Naive thymus-derived CD8-positive, alpha-beta T cell (primary cell): ENCODE measurements around the gene NHLRC2. TPM values are rescaled to one million over a fixed set of nuclear protein-coding genes. Genes with fewer than 3 reads are reported as not detected.
A peak's percentile ranks its signal among the peaks of the same experiment; 100 is the strongest.
"Not testable (repeated sequence)": the region's sequence is repeated elsewhere in the genome, so short reads cannot be mapped to it uniquely, and the experiment has no call there.

Experiments
- ATAC-seq, 2 donors: fragments of 150-1000 bp; cut with Tn5 transposase in 1 of 2; sonication (Bioruptor Pico), chemical (Tn5 transposase) in 1 of 2; 1 replicate in 1 of 2; 2 replicates in 1 of 2; pipeline ENCODE4 v1.10.0; 2021; ENCODE audit warnings: mild to moderate bottlenecking in 2 of 2, moderate library complexity in 2 of 2
- POLR2A ChIA-PET: fragments of 350-600 bp; sonication (Branson Sonifier 250); formaldehyde crosslinking; loops from one replicate; lab custom pipeline; 2021; ENCODE audit warnings: antibody characterized with exemption; lab: Charles Lee
- DNase-seq, 10 donors: peaks; one replicate each; pipeline versions ENCODE4 v3.0.0 to v3.0.0-alpha.2; 2020 to 2022
- H3K27ac Mint-ChIP-seq, 10 donors: one replicate each; pipeline ENCODE4 v1.8.0; 2020 to 2022; ENCODE audit warnings: mild to moderate bottlenecking in 10 of 10, mixed read lengths in 10 of 10, moderate library complexity in 4 of 10, inconsistent platforms in 1 of 10
- H3K27me3 Mint-ChIP-seq, 5 donors: one replicate each; pipeline ENCODE4 v1.8.0; 2021 to 2022; ENCODE audit warnings: mixed read lengths in 5 of 5
- H3K36me3 Mint-ChIP-seq, 3 donors: one replicate each; pipeline ENCODE4 v1.8.0; 2020 to 2022; ENCODE audit warnings: mixed read lengths in 3 of 3, mild to moderate bottlenecking in 2 of 3, inconsistent platforms in 1 of 3
- H3K4me1 Mint-ChIP-seq, 4 donors: one replicate each; pipeline ENCODE4 v1.8.0; 2021 to 2022; ENCODE audit warnings: mixed read lengths in 4 of 4
- H3K4me3 Mint-ChIP-seq, 10 donors: one replicate each; pipeline ENCODE4 v1.8.0; 2020 to 2022; ENCODE audit warnings: mild to moderate bottlenecking in 10 of 10, mixed read lengths in 10 of 10, moderate library complexity in 6 of 10, inconsistent platforms in 1 of 10
- H3K9me3 Mint-ChIP-seq, 9 donors: one replicate each; pipeline ENCODE4 v1.8.0; 2020 to 2022; ENCODE audit warnings: mixed read lengths in 9 of 9, mild to moderate bottlenecking in 3 of 9, inconsistent platforms in 1 of 9, moderate library complexity in 1 of 9
- polyA plus RNA-seq, 3 donors: library from polyadenylated mRNA; unstranded; fragments of 300-500 nt; fragmentation: Illumina TruSeq; gene quantifications; one replicate each; pipeline ENCODE4 v1.2.3, GENCODE V29; 2021
- total RNA-seq, 8 experiments: library from RNA in 2 of 8; stranded (reverse) in 2 of 8; gene quantifications; one replicate each; pipeline ENCODE4 v1.2.3 and lab custom pipeline; 2021 to 2026

NHLRC2 gene, protein sequence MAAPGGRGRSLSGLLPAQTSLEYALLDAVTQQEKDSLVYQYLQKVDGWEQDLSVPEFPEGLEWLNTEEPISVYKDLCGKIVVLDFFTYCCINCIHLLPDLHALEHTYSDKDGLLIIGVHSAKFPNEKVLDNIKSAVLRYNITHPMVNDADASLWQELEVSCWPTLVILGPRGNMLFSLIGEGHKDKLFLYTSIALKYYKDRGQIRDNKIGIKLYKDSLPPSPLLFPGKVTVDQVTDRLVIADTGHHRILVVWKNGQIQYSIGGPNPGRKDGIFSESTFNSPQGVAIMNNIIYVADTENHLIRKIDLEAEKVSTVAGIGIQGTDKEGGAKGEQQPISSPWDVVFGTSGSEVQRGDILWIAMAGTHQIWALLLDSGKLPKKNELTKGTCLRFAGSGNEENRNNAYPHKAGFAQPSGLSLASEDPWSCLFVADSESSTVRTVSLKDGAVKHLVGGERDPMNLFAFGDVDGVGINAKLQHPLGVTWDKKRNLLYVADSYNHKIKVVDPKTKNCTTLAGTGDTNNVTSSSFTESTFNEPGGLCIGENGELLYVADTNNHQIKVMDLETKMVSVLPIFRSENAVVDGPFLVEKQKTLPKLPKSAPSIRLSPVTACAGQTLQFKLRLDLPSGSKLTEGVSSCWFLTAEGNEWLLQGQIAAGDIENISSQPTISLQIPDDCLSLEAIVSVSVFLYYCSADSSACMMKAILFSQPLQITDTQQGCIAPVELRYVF
- 10 to 100 TPM; 22.7 to 25.4 TPM for total RNA-seq
- polyA plus RNA-seq: 1 to 10 TPM; 3.4 to 7.8 (median 6.7) TPM
- 19.2 to 36.6 (median 22.1) reads per million in 6 experiments for total RNA-seq (lab: John Stamatoyannopoulos, UW)

DNA sequence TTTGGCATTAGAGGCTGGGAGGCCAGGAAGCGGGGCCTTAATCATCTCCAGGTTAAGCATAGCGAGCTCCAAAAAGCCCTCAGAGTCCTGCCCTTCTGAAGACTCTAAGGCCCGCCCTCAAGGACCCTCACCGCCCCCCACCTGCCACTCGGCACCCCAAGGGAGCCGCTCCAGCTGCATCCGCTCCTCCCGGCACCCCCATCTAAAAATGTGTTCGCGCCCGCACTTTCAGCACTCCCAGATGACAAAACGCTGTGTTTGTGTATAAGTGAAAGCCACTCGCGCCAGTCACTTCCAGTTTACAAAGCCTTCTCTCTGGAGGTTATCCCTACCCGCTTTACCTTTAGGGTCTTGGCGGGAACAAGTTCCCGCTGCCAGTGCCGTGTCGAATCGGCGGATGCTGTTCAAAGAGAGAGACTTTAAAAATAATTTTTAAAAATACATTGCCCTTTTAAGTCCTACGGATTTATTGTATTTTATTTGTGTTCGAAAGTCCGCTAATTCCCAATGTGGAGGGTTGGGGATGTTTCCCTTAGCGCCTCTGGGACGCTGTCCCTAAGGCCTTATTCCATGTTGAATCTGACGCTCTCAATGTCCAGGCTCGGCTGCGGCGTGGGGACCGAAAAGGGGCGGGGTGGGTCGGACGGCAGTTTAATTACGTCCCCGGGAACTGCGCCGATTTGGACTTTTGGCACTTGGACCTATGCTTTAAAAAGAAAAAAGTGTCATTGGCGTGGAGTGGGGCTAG lies at the start of gene NHLRC2, which contains the start of gene DCLRE1A:
Gene NHLRC2 (plus strand): TSS at position 649 of the 748 bp plus-strand sequence. CDS start 212 bp downstream, outside the sequence.
Gene DCLRE1A (minus strand): TSS at position 70 of the 748 bp plus-strand sequence. CDS start 900 bp downstream, outside the sequence.
- peaks cover 6 to 12% (median 10%) of the 10 kb centered on the region in 3 donors for H3K36me3 Mint-ChIP-seq

DNA sequence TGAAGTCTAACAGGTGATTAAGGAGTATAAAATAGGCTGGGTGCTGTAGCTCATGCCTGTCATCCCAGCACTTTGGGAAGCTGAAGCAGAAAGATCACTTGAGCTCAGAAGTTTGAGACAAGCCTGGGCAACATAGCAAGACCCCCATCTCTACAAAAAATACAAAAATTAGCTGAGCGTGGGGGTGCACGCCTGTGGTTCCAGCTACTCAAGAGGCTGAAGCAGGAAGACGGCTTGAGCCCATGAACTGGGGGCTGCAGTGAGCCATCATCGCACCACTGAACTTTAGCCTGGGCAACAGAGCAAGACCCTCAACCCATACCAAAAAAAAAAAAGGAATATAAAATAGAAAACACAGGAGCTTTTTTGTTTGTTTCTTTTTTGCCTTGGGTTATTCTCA lies 48.0 kb upstream of the NHLRC2 start:
- Mint-ChIP-seq H3K4me1 (peaks cover 0 to 2% (median 0%) of the 10 kb centered on the region in 4 donors), H3K9me3 (peaks cover 0 to under 1% (median 0%) of the 10 kb centered on the region in 9 donors), H3K36me3 (no peaks in the 10 kb centered on the region), H3K27me3 (peaks cover 9 to 35% (median 12%) of the 10 kb centered on the region in 5 donors), H3K27ac (no peak overlapping the region), H3K4me3 (no peak overlapping the region)
- POLR2A ChIA-PET: interaction anchor here (0.7 kb wide), 1 partner anchor 678 kb away, joined by 3 read pairs; no protein-coding TSS in a partner anchor
- DNase-seq (no peak), ATAC-seq (no peak)

More for the DNA sequence above, at the start of gene NHLRC2, which contains the start of gene DCLRE1A:
- Mint-ChIP-seq H3K4me3 (peak within 1 kb of the TSS; percentile 96 to 100 (median 98)), H3K27me3 (no peaks in the 10 kb centered on the region), H3K9me3 (no peaks in the 10 kb centered on the region), H3K27ac (peak within 1 kb of the TSS; percentile 88 to 98 (median 96)), H3K4me1 (peaks cover 12 to 61% (median 34%) of the 10 kb centered on the region in 4 donors)
- POLR2A ChIA-PET: no interaction called here
- DNase-seq: peak; percentile 26 to 74 (median 53)
- ATAC-seq: peak; percentile 62 to 65

DNA sequence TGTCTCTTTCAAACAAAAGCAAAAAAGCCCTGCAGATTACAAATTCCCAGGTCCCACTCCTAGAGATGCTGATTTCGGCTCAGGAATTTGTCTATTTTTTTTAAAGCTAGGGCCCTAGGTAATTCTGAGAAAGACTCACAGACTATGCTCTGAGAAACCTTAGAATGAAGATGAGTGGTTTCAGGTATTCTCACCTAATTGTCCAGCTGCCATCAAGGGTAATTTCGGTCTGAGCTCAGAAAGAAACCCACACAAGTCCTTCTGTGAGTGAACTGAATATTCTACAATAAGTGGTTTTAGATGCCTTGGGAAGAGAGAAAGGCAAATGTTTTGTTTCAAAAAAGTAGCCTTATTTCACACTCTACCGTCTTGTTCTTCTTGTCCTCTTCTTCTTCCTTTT lies 46.3 kb upstream of the NHLRC2 start:
- Mint-ChIP-seq H3K27me3 (peaks cover 12 to 39% (median 17%) of the 10 kb centered on the region in 5 donors), H3K9me3 (peaks cover 0 to 4% (median 0%) of the 10 kb centered on the region in 9 donors), H3K27ac (no peak overlapping the region), H3K36me3 (no peaks in the 10 kb centered on the region), H3K4me3 (no peak overlapping the region), H3K4me1 (no peaks in the 10 kb centered on the region)
- DNase-seq: no peak
- POLR2A ChIA-PET: no interaction called here
- ATAC-seq: no peak

DNA sequence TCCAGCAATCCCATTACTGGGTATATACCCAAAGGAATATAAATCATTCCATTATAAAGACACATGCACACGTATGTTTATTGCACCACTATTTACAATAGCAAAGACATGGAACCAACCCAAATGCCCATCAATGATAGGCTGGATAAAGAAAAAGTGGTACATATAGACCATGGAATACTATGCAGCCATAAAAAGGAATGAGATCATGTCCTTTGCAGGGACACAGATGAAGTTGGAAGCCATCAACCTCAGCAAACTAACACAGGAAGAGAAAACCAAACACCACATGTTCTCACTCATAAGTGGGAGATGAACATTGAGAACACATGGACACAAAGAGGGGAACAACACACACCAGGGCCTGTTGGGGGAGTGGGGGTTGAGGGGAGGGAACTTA lies 39.8 kb upstream of the NHLRC2 start:
- H3K27ac Mint-ChIP-seq, H3K4me1 Mint-ChIP-seq, H3K36me3 Mint-ChIP-seq, DNase-seq, H3K4me3 Mint-ChIP-seq, POLR2A ChIA-PET, H3K9me3 Mint-ChIP-seq, ATAC-seq: not testable (repeated sequence)
- H3K27me3 Mint-ChIP-seq: peaks cover 2 to 15% (median 13%) of the 10 kb centered on the region in 5 donors

DNA sequence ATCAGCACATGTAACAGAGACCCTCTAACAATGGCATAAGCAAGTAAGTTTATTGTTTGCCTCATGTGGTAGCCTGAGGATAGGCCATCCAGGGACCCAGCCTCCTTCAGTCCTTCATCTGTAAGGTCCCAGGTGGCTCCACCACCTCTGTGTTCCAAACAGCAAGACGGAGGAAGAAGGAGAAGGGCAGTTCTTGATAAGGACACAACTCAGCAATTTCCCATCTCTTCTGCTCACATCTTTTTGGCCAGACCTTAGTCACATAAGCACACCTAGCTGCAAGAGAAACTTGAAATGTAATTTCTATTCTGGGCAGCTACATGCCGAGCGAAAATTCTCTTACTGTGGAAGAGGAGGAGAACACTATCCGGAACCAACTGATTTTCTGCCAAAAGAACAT lies 34.5 kb upstream of the NHLRC2 start:
- Mint-ChIP-seq H3K9me3 (no peaks in the 10 kb centered on the region), H3K27me3 (peaks cover 0 to 7% (median 0%) of the 10 kb centered on the region in 5 donors), H3K27ac (no peak overlapping the region), H3K4me1 (no peaks in the 10 kb centered on the region), H3K4me3 (no peak overlapping the region), H3K36me3 (no peaks in the 10 kb centered on the region)
- no peak for DNase-seq
- POLR2A ChIA-PET: no interaction called here
- no peak for ATAC-seq

DNA sequence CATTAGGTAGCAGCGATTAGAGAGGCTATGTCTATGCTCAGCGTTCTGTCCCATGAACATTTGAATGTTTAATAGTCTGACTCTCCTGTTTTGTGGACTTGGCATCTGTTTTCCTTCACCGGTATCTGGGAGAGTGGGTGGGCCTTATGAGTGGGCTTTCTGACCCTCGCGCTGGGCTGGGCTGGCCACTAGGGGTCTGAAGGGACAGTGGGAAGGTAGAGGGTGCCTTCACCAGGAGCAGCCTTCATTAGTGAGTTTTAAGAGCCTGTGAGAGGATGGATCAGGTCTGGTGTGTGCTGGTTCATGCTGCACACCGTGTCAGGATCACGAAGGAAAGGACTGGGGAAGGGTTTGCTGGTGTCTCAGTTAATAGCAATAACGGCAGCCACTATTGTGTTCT lies 34.0 kb upstream of the NHLRC2 start:
- DNase-seq: no peak
- Mint-ChIP-seq H3K27ac (no peak overlapping the region), H3K9me3 (no peaks in the 10 kb centered on the region), H3K36me3 (no peaks in the 10 kb centered on the region), H3K4me3 (no peak overlapping the region), H3K4me1 (no peaks in the 10 kb centered on the region), H3K27me3 (peaks cover 0 to 7% (median 0%) of the 10 kb centered on the region in 5 donors)
- POLR2A ChIA-PET: no interaction called here
- no peak for ATAC-seq

DNA sequence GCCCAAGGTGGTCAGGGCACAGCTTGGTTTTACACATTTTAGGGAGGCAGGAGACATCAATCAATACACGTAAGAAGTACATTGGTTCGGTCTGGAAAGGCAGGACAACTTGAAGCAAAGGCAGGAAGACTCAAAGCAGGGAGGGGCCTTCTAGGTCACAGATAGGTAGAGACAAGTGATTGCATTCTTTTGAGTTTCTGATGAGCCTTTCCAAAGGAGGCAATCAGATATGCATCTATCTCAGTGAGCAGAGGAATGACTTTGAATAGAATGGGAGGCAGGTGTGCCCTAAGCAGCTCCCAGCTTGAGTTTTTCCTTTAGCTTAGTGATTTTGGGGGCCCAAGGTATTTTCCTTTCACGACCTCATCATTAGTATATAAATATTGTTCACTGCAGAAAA lies 33.2 kb upstream of the NHLRC2 start:
- ATAC-seq, H3K27me3 Mint-ChIP-seq, H3K9me3 Mint-ChIP-seq, DNase-seq, H3K36me3 Mint-ChIP-seq, H3K4me3 Mint-ChIP-seq, H3K27ac Mint-ChIP-seq, POLR2A ChIA-PET, H3K4me1 Mint-ChIP-seq: not testable (repeated sequence)

DNA sequence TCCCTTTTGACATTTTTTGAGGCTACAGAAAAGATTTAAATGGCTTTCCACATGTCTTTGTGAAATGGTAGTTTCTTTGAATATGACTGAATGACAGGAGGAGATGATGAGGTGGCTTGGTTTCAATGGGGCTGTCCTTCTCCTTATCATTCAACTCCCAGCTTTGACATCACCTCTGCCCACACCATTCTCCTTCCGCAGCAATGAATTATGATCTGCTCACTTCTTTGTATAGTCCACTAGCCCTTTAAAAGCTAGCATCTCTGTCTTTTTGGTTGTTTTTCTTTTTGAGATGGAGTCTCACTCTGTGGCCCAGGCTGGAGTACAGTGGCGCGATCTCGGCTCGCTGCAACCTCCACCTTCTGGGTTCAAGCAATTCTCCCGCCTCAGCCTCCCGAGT lies 32.3 kb upstream of the NHLRC2 start:
- H3K4me3 Mint-ChIP-seq: no peak overlapping the region
- no peak for DNase-seq
- H3K9me3 Mint-ChIP-seq: no peaks in the 10 kb centered on the region
- ATAC-seq: no peak
- no peaks in the 10 kb centered on the region for H3K36me3 Mint-ChIP-seq
- POLR2A ChIA-PET: no interaction called here
- no peak overlapping the region for H3K27ac Mint-ChIP-seq
- peaks cover 0 to 9% (median 0%) of the 10 kb centered on the region in 5 donors for H3K27me3 Mint-ChIP-seq
- H3K4me1 Mint-ChIP-seq: no peaks in the 10 kb centered on the region

DNA sequence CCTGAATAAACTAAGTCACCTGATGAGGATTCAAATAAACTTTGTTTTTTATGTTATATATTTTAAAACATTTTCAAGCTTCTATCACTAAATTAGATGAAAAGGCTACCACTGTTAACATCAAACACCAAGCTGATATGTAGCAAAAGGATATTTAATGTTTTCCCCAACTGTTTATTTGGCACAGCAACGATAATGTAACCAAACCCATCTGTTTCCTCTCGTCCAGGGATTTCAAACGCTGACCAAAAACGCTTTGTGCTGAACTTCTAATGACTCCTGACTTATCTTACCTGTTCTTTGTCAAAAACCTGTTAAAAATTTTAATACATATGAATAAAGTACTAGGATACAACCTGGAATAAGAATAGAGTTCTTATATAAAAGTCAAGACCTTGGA lies 31.1 kb upstream of the NHLRC2 start:
- H3K36me3 Mint-ChIP-seq: no peaks in the 10 kb centered on the region
- no peak overlapping the region for H3K4me3 Mint-ChIP-seq
- no peak overlapping the region for H3K27ac Mint-ChIP-seq
- ATAC-seq (no peak), DNase-seq (no peak)
- peaks cover 0 to 9% (median 0%) of the 10 kb centered on the region in 5 donors for H3K27me3 Mint-ChIP-seq
- POLR2A ChIA-PET: no interaction called here
- H3K4me1 Mint-ChIP-seq: no peaks in the 10 kb centered on the region
- no peaks in the 10 kb centered on the region for H3K9me3 Mint-ChIP-seq

DNA sequence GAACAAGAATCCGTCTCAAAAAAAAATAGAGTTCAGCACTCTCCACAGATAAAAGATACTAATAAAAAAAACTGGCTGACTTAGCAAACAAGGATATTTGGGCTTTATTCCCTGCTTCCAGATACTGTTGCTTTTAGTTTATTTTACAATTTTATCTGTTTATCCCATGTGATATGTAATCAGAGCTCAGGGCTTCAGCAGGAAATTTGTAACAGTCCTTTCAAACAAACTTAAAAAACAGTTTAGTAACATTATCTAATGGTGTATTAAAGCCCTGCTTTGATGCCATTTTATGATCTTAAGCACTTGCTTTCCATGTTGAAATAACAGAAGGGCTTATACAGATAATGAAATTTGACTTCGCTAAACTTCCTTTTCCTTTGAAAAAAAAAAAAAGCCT lies 28.7 kb upstream of the NHLRC2 start:
- no peak overlapping the region for H3K4me3 Mint-ChIP-seq
- peaks cover 0 to 6% (median 0%) of the 10 kb centered on the region in 5 donors for H3K27me3 Mint-ChIP-seq
- H3K4me1 Mint-ChIP-seq: no peaks in the 10 kb centered on the region
- H3K27ac Mint-ChIP-seq: no peak overlapping the region
- no peaks in the 10 kb centered on the region for H3K9me3 Mint-ChIP-seq
- POLR2A ChIA-PET: no interaction called here
- ATAC-seq (no peak), DNase-seq (no peak)
- no peaks in the 10 kb centered on the region for H3K36me3 Mint-ChIP-seq

DNA sequence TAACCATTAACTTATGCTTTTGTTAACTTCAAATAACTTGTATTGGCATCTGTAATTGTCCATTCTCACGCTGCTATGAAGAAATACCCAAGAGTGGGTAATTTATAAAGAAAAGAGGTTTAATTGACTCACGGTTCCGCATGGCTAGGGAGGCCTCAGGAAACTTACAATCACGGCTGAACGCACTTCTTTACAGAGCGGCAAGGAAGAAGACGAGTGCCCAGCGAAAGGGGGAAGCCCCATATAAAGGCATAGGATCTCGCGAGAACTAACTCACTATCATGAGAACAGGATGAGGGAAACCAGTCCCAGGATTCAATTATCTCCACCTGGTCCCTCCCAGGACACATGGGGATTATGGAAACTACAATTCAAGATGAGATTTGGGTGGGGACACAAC lies 25.9 kb upstream of the NHLRC2 start:
- DNase-seq, H3K4me3 Mint-ChIP-seq, H3K36me3 Mint-ChIP-seq, H3K27ac Mint-ChIP-seq, ATAC-seq, H3K4me1 Mint-ChIP-seq, POLR2A ChIA-PET, H3K9me3 Mint-ChIP-seq, H3K27me3 Mint-ChIP-seq: not testable (repeated sequence)

DNA sequence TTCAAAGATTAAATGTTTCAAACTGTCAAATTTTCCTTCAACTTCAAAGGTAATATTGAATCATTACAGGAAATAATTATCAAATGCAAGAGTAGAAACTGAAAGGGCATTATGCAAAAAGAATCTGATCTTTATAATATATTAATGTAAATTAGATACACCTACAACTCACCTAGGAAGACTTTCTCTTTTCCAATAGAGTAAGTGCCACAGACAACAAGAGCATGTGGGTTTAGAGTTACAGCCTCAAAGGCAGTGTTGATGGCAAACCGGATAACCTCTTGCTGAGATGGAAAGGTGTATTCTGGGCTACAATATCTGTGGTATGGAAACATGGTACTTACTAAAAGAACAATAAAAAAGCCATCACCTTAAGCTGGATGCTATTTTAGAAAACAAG lies 12.3 kb upstream of the NHLRC2 start:
- DNase-seq (no peak), ATAC-seq (no peak)
- POLR2A ChIA-PET: no interaction called here
- Mint-ChIP-seq H3K27me3 (no peaks in the 10 kb centered on the region), H3K4me1 (peaks cover 0 to 2% (median under 1%) of the 10 kb centered on the region in 4 donors), H3K36me3 (peaks cover 5 to 42% (median 17%) of the 10 kb centered on the region in 3 donors), H3K27ac (no peak overlapping the region), H3K4me3 (no peak overlapping the region), H3K9me3 (no peaks in the 10 kb centered on the region)
